ENCODE results near the gene CERS1.

The CERS1 gene

GRCh38 chr19:18928018-18928805 is 32.3 kb upstream of the CERS1 start:
- TF ChIP-seq ZFP3 (CRISPR knock-in tag; IDR thresholded peaks at IDR 0.05) (no peak), ISL1 (CRISPR knock-in tag; IDR thresholded peaks at IDR 0.05) (no peak), ZFP30 (CRISPR knock-in tag; IDR thresholded peaks at IDR 0.05) (no peak), TOX (CRISPR knock-in tag; IDR thresholded peaks at IDR 0.05; ENCODE audit: borderline replicate concordance) (no peak), CSRNP3 (CRISPR knock-in tag; IDR thresholded peaks at IDR 0.05) (no peak), POU6F1 (CRISPR knock-in tag; IDR thresholded peaks at IDR 0.05; ENCODE audit: borderline replicate concordance, low read depth) (no peak), SNAI2 (CRISPR knock-in tag; IDR thresholded peaks at IDR 0.05) (no peak), ZNF8 (CRISPR knock-in tag; IDR thresholded peaks at IDR 0.05) (no peak), ZC3H10 (CRISPR knock-in tag; IDR thresholded peaks at IDR 0.05) (no peak), OSR1 (CRISPR knock-in tag; IDR thresholded peaks at IDR 0.05) (no peak), CREB5 (CRISPR knock-in tag; IDR thresholded peaks at IDR 0.05; ENCODE audit: low read depth) (no peak), PATZ1 (CRISPR knock-in tag; IDR thresholded peaks at IDR 0.05; ENCODE audit: borderline replicate concordance) (no peak), GLIS3 (CRISPR knock-in tag; IDR thresholded peaks at IDR 0.05) (no peak), CSDC2 (CRISPR knock-in tag; IDR thresholded peaks at IDR 0.05) (no peak), ZNF70 (CRISPR knock-in tag; IDR thresholded peaks at IDR 0.05) (no peak), RARB (CRISPR knock-in tag; IDR thresholded peaks at IDR 0.05) (no peak), ARNTL (CRISPR knock-in tag; IDR thresholded peaks at IDR 0.05; ENCODE audit: borderline replicate concordance, low read depth) (no peak)
- ATAC-seq: no peak

- TF ChIP-seq ZFP3 (CRISPR knock-in tag; IDR thresholded peaks at IDR 0.05) (no peak), CSDC2 (CRISPR knock-in tag; IDR thresholded peaks at IDR 0.05) (no peak), PPARA (CRISPR knock-in tag; IDR thresholded peaks at IDR 0.05; ENCODE audit: borderline replicate concordance) (no peak), BACH2 (CRISPR knock-in tag; IDR thresholded peaks at IDR 0.05; ENCODE audit: borderline replicate concordance) (no peak), SNAI2 (CRISPR knock-in tag; IDR thresholded peaks at IDR 0.05) (no peak), RARB (CRISPR knock-in tag; IDR thresholded peaks at IDR 0.05) (no peak)
- ATAC-seq: no peak
These were observed 28.8 kb upstream of the CERS1 start for GRCh38 chr19:18924684-18925213.

- TF ChIP-seq PATZ1 (CRISPR knock-in tag; IDR thresholded peaks at IDR 0.05; ENCODE audit: borderline replicate concordance) (no peak), TOX (CRISPR knock-in tag; IDR thresholded peaks at IDR 0.05; ENCODE audit: borderline replicate concordance) (no peak), GLIS3 (CRISPR knock-in tag; IDR thresholded peaks at IDR 0.05) (no peak), ZNF565 (CRISPR knock-in tag; conservative IDR thresholded peaks at IDR 0.05; ENCODE audit: low read depth) (no peak), TCF4 (CRISPR knock-in tag; IDR thresholded peaks at IDR 0.05; ENCODE audit: borderline replicate concordance) (no peak), ZFP3 (CRISPR knock-in tag; IDR thresholded peaks at IDR 0.05) (no peak), ZNF70 (CRISPR knock-in tag; IDR thresholded peaks at IDR 0.05) (no peak), ARNTL (CRISPR knock-in tag; IDR thresholded peaks at IDR 0.05; ENCODE audit: borderline replicate concordance, low read depth) (no peak), CREB5 (CRISPR knock-in tag; IDR thresholded peaks at IDR 0.05; ENCODE audit: low read depth) (no peak), OSR1 (CRISPR knock-in tag; IDR thresholded peaks at IDR 0.05) (no peak), CSDC2 (CRISPR knock-in tag; IDR thresholded peaks at IDR 0.05) (no peak), POU6F1 (CRISPR knock-in tag; IDR thresholded peaks at IDR 0.05; ENCODE audit: borderline replicate concordance, low read depth) (no peak), BACH2 (CRISPR knock-in tag; IDR thresholded peaks at IDR 0.05; ENCODE audit: borderline replicate concordance) (no peak)
- no peak for ATAC-seq
These were observed 26.4 kb upstream of the CERS1 start for GRCh38 chr19:18922228-18922985.
